SK-N-SH (cell line): ENCODE measurements around the gene AKAP6. TPM values are rescaled to one million over a fixed set of nuclear protein-coding genes. Genes with fewer than 3 reads are reported as not detected.
"Not testable (repeated sequence)": the region's sequence is repeated elsewhere in the genome, so short reads cannot be mapped to it uniquely, and the experiment has no call there.

Source experiments
- CTCF ChIA-PET: fragments of 300-600, 350-600 bp; formaldehyde crosslinking; extraction: SDS; loops from one replicate; lab custom pipeline; 2021; lab: Yijun Ruan, JAX
- POLR2A ChIA-PET: fragments of 350-600 bp; sonication (Branson Sonifier 250); formaldehyde crosslinking; extraction: SDS; loops from one replicate; lab custom pipeline; 2020; ENCODE audit warnings: antibody characterized with exemption, inconsistent platforms; lab: Yijun Ruan, JAX
- DNase-seq: peaks from one replicate; pipeline ENCODE4 v3.0.0; 2012
- H2AFZ ChIP-seq: fragments of 200-600 bp; sonication (generic); 2 replicates; pipeline ENCODE4 v1.8.1; 2016; ENCODE audit warnings: antibody characterized with exemption, mild to moderate bottlenecking, low read depth
- H3F3A ChIP-seq: fragments of 200-600 bp; sonication (generic); replicated peaks from 2 replicates; pipeline ENCODE3; 2016; ENCODE audit warnings: antibody characterized with exemption, mild to moderate bottlenecking; ENCODE audit not compliant: insufficient read depth
- H3K27ac ChIP-seq, 2 experiments: fragments of 200-500 bp in 1 of 2; fragments of 200-600 bp in 1 of 2; sonication (Bioruptor generic) in 1 of 2; sonication (generic), shearing (Covaris generic) in 1 of 2; 2 replicates each; pipeline versions ENCODE4 v1.5.1 to v1.6.1; 2014 to 2016; ENCODE audit warnings: low read depth in 2 of 2, inconsistent platforms in 1 of 2, low read length in 1 of 2, mild to moderate bottlenecking in 1 of 2, mixed read lengths in 1 of 2
- H3K27me3 ChIP-seq: fragments of 200-600 bp; sonication (generic), shearing (Covaris generic); 2 replicates; pipeline ENCODE4 v1.6.1; 2016; ENCODE audit warnings: mixed run types; ENCODE audit not compliant: insufficient read depth
- H3K36me3 ChIP-seq, 2 experiments: fragments of 200-500 bp in 1 of 2; fragments of 200-600 bp in 1 of 2; sonication (Bioruptor generic) in 1 of 2; sonication (generic) in 1 of 2; replicated peaks in 1 of 2; 2 replicates each; pipeline versions ENCODE3 to v1.5.1; 2014 to 2016; ENCODE audit warnings: low read length in 1 of 2, mild to moderate bottlenecking in 1 of 2; ENCODE audit not compliant: insufficient read depth in 2 of 2, control insufficient read depth in 1 of 2
- H3K4me1 ChIP-seq, 2 experiments: fragments of 200-500 bp in 1 of 2; fragments of 200-600 bp in 1 of 2; sonication (Bioruptor generic) in 1 of 2; sonication (generic), shearing (Covaris generic) in 1 of 2; 2 replicates each; pipeline versions ENCODE4 v1.5.1 to v1.6.1; 2014 to 2016; ENCODE audit warnings: low read depth in 1 of 2, low read length in 1 of 2, mixed run types in 1 of 2; ENCODE audit not compliant: insufficient read depth in 2 of 2, control insufficient read depth in 1 of 2
- H3K4me2 ChIP-seq: fragments of 200-600 bp; sonication (generic), shearing (Covaris generic); 2 replicates; pipeline ENCODE4 v1.6.1; 2017; ENCODE audit warnings: mixed run types
- H3K4me3 ChIP-seq, 2 experiments: fragments of 200-500 bp in 1 of 2; fragments of 200-600 bp in 1 of 2; sonication (Bioruptor generic) in 1 of 2; sonication (generic), shearing (Covaris generic) in 1 of 2; 2 replicates each; pipeline versions ENCODE4 v1.5.1 to v1.8.1; 2014 to 2016; ENCODE audit warnings: low read depth in 2 of 2, inconsistent platforms in 1 of 2, low read length in 1 of 2, mild to moderate bottlenecking in 1 of 2, mixed read lengths in 1 of 2, moderate library complexity in 1 of 2
- H3K79me2 ChIP-seq: fragments of 200-600 bp; sonication (generic); 2 replicates; pipeline ENCODE4 v1.8.1; 2017; ENCODE audit warnings: mild to moderate bottlenecking; ENCODE audit not compliant: insufficient read depth
- H3K9ac ChIP-seq: fragments of 200-600 bp; sonication (generic); 2 replicates; pipeline ENCODE4 v1.6.1; 2017; ENCODE audit warnings: mixed run types
- H3K9me2 ChIP-seq: fragments of 200-600 bp; sonication (generic); 2 replicates; pipeline ENCODE4 v1.6.1; 2017; ENCODE audit warnings: mixed run types
- H3K9me3 ChIP-seq: fragments of 200-600 bp; sonication (generic); 2 replicates; pipeline ENCODE4 v1.6.1; 2017; ENCODE audit warnings: mixed run types, mild to moderate bottlenecking, moderate library complexity
- H4K20me1 ChIP-seq: fragments of 200-600 bp; sonication (generic); 2 replicates; pipeline ENCODE4 v1.6.1; 2017; ENCODE audit warnings: mild to moderate bottlenecking, mixed run types; ENCODE audit not compliant: insufficient read depth
- FOSL2 ChIP-seq: IDR thresholded peaks from 2 replicates; pipeline ENCODE4 v1.4.0; 2012; ENCODE audit warnings: low read depth, mild to moderate bottlenecking, moderate library complexity, borderline replicate concordance
- FOXJ3 ChIP-seq: sonication (generic); formaldehyde crosslinking; IDR thresholded peaks from 2 replicates; pipeline ENCODE4 v1.5.1; 2020; ENCODE audit warnings: mild to moderate bottlenecking, missing genetic modification reagents
- FOXM1 ChIP-seq: IDR thresholded peaks from 2 replicates; pipeline ENCODE4 v1.4.0; 2012; ENCODE audit warnings: low read depth, mild to moderate bottlenecking
- IRF3 ChIP-seq: fragments of 150-350 bp; IDR thresholded peaks from 2 replicates; pipeline ENCODE4 v1.6.1; 2016; ENCODE audit warnings: mild to moderate bottlenecking, low read depth, low read length
- MEF2A ChIP-seq: IDR thresholded peaks from 2 replicates; pipeline ENCODE4 v1.4.0; 2012; ENCODE audit warnings: low read depth, borderline replicate concordance
- NFIC ChIP-seq: IDR thresholded peaks from 2 replicates; pipeline ENCODE4 v1.4.0; 2012; ENCODE audit warnings: borderline replicate concordance
- PBX3 ChIP-seq: IDR thresholded peaks from 2 replicates; pipeline ENCODE4; 2012
- RAD21 ChIP-seq: IDR thresholded peaks from 2 replicates; pipeline ENCODE4 v1.6.1; 2012; ENCODE audit warnings: mild to moderate bottlenecking, low read length
- RCOR1 ChIP-seq: fragments of 150-350 bp; IDR thresholded peaks from 2 replicates; pipeline ENCODE4 v1.6.1; 2017; ENCODE audit warnings: antibody characterized with exemption, low read length
- TCF12 ChIP-seq: IDR thresholded peaks from 2 replicates; pipeline ENCODE4 v1.4.0; 2012
- WGBS: methylation state at CpG from one replicate; pipeline ENCODE4 v1.1.6; 2017; ENCODE audit warnings: low lambda C conversion rate; 5-methylcytosine and 5-hydroxymethylcytosine counted together
- polyA plus RNA-seq, 3 experiments: library from polyadenylated mRNA; depleted of rRNA; stranded (reverse); fragments of >200 nt; gene quantifications; 2 replicates each; pipeline ENCODE4 v1.2.3, GENCODE V29; 2012

The AKAP6 gene
- polyA plus RNA-seq, 1 of the 3 experiments (the other 2 are of a cell fraction), result 1.7 TPM

- TF ChIP-seq IRF3 (no peak), FOXM1 (no peak), RCOR1 (no peak), MEF2A (no peak)
Observed at GRCh38 chr14:32460267-32460666, 131.2 kb downstream of the AKAP6 start (continued).

- POLR2A ChIA-PET, DNase-seq, H3K9me3 ChIP-seq, H3K9ac ChIP-seq, H3K36me3 ChIP-seq, H3K9me2 ChIP-seq, H3K4me3 ChIP-seq, H3K27ac ChIP-seq, H4K20me1 ChIP-seq, H3K4me2 ChIP-seq, H2AFZ ChIP-seq, H3K79me2 ChIP-seq, H3K27me3 ChIP-seq: not testable (repeated sequence)
- peaks cover 24% of the 10 kb centered on the region for H3F3A ChIP-seq
- CTCF ChIA-PET, result interaction anchor here (2.3 kb wide), 1 partner anchor 208 kb away, joined by 6 read pairs; no protein-coding TSS in a partner anchor
- peaks cover 6 to 14% of the 10 kb centered on the region in 2 experiments; a peak in 3 of 4 replicates for H3K4me1 ChIP-seq
- 74% methylated on average over 4 of the region's 4 CpGs for WGBS
Observed at GRCh38 chr14:32462553-32462952, 133.5 kb downstream of the AKAP6 start.

- Histone ChIP-seq H2AFZ (no peak overlapping the region; the same call in 1 of the 2 replicates), H3K9me2 (no peaks in the 10 kb centered on the region), H3K4me1 (peaks cover 11 to 46% of the 10 kb centered on the region in 2 experiments), H3K79me2 (no peaks in the 10 kb centered on the region; the same call in 1 of the 2 replicates), H3F3A (peaks cover 55% of the 10 kb centered on the region), H4K20me1 (no peaks in the 10 kb centered on the region), H3K4me2 (peak overlapping the region; percentile 4; the same call in 1 of the 2 replicates), H3K9me3 (peaks cover 5% of the 10 kb centered on the region; the same call in 1 of the 2 replicates), H3K4me3 (0 out of 4 replicates have a peak overlapping the region, but pooled peaks of 1 of the 2 experiments have one; percentile 3), H3K9ac (peak overlapping the region; percentile 85), H3K27me3 (no peaks in the 10 kb centered on the region), H3K36me3 (no peaks in the 10 kb centered on the region), H3K27ac (peak overlapping the region; percentile 82 to 98)
- POLR2A ChIA-PET, result no interaction called here
- CTCF ChIA-PET, result interaction anchor here (0.8 to 6.9 kb wide), 10 partner anchors 18 to 396 kb away, joined by 3 to 64 read pairs (median 6); no protein-coding TSS in a partner anchor
- DNase-seq, result no peak
- 10% methylated on average over 2 of the region's 2 CpGs for WGBS
- no peak for TF ChIP-seq RAD21
- TF ChIP-seq PBX3, result no peak
- no peak for TF ChIP-seq FOXJ3 (CRISPR knock-in tag)
- TF ChIP-seq NFIC, result peak; percentile 48; the same call in 1 of the 2 replicates
- TF ChIP-seq FOSL2, result peak; percentile 31; the same call in 1 of the 2 replicates
- peak; percentile 35; the same call in 1 of the 2 replicates for TF ChIP-seq TCF12
Observed at GRCh38 chr14:32468955-32469354, 139.9 kb downstream of the AKAP6 start.
